Activated T-helper 9 cell treated with anti-CD3 and anti-CD28 coated beads, Interleukin-2, amount 50 U/mL, for 16 hours (primary cell): ENCODE results near the gene DPH5.
"Not testable (repeated sequence)": the region's sequence is repeated elsewhere in the genome, so short reads cannot be mapped to it uniquely, and the experiment has no call there.

Source experiments
- DNase-seq: peaks from one replicate; pipeline ENCODE4 v3.0.0-alpha.2; 2020; ENCODE audit warnings: low read depth

The DPH5 gene

DNA sequence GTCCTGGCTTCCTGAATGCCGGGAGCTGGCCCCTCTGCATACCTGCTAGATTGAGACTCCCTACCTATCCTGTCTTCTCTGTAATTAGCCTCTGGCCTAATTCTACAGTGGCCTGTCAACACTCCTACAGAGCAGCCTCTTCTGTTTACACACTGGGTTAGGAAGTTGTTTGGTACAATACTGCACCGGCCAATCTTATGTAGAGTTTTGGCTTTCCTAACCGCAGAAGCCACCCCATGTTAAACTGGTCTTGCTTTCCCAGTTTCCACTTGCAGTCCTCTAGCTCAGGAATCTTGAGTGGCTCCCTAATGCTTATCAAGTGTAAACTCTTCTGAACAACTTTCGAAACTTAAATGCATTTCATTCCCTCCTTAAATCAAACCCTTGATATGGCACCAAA is 42.8 kb downstream of the DPH5 start:
- DNase-seq: no peak

GRCh38 chr1:100979631-100980030 is 46.0 kb downstream of the DPH5 start:
- no peak for DNase-seq

DNA sequence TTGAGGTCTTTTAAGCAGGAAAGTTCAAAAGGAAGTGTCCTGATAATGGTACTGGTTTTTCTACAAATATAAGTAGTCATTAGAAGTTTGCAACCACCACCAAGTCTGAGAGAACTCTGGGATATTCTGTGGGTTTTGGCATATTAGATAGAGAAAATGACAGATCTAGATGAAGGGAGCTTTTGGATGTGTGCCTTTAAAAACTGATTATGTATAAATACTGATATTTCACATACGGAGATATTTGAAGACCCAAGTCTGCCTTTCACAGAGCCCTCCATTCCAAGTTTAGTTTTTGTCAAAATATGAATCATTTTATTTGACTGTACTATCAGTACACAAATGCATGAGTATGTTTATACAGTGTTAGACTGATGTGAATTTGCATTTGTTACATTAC is 48.6 kb downstream of the DPH5 start:
- no peak for DNase-seq

GRCh38 chr1:100972185-100972584 is 53.4 kb downstream of the DPH5 start:
- DNase-seq: no peak

DNA sequence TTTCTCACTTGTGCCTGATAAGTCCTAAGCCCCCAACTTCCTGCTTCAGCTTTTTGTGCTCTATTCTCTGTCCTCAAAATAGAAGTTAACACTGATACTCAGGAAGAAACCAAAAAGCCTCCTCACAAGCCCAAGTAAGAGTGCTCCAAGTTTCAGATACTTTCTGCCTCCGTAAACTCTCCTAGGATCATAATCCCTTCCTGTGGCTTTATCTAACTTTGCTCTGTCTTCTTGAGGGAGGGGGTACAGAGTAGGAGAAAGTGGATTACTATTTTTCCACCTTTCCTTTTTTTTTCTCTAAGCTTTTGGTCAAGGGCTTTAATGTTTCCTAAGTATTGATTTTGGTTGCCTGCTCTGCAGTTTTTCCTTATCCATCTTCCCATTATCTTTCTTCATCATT is 54.6 kb downstream of the DPH5 start:
- no peak for DNase-seq

- no peak for DNase-seq
Measured at GRCh38 chr1:100969327-100969726, 56.3 kb downstream of the DPH5 start.

DNA sequence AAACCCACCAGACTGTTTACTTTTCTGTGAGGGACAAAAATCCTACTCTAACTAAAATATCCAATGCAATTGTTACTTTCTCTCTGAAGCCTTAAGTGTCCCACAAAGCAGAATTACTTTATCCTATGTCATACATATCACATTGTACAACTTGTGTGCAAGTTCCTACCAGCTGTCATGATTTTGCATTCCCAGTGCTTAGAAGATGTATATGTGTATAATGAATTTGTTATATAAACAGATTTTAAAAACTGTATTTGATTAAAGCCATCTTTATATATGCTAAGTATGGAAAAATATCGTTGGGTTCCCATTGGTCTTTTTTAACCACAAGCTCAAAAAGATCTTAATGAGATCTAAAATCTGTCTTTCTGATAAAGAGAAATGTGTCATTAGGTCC is 57.0 kb downstream of the DPH5 start:
- DNase-seq: no peak

GRCh38 chr1:100960098-100960497 is 65.5 kb downstream of the DPH5 start:
- DNase-seq: no peak

GRCh38 chr1:100959502-100960060 is 66.0 kb downstream of the DPH5 start:
- no peak for DNase-seq

DNA sequence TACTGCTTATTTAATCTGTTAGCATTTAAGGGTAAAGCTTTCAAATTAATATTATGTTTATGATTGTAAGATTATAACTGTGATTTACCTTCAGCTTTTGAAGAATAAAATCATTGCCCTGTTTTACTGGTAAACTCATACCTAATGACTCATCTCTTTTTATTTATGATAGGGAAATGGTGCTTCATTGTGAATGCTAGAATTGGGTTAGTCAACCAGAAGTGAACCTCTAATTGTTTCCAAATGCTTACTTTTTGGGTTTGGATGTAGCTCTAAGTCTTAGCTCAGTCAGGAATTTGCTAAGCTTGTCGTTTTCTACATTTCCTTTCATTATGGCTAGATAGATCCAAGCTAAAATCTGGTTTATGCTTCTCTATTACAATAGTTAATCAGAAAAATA is 70.3 kb downstream of the DPH5 start:
- DNase-seq: no peak

GRCh38 chr1:100953960-100954730 is 71.4 kb downstream of the DPH5 start:
- DNase-seq: no peak

- not testable (repeated sequence) for DNase-seq
Measured at GRCh38 chr1:100952970-100953369, 72.6 kb downstream of the DPH5 start.

DNA sequence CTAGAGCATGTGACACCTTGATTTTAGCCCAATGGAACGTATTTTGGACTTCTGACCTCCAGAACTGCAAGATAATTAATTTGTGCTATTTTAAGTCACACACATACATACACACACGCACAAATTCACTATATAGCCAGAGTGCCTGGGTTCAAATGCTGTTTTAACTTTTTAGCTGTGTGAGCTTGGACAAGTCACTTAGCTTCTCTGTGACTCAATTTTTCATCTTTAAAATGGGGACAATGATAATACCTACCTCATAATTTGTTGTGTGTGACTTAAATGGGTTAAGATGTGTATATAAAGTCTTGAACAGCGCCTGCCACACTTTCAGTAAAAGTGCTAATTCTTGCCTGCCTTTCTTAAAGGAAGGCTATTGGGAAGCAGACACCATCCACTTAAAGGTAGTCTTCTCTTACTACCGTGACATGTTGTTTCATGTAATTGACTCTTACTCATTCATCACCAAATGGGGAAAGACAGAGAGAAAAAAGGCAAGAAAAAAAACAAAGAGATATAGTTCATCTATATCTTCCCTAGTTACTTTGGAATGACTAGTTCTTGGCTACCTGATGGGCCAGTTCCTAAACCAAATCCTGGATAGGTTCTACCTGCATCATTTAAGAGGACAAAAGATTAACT is 73.4 kb downstream of the DPH5 start:
- DNase-seq: no peak

GRCh38 chr1:100950781-100951180 is 74.8 kb downstream of the DPH5 start:
- DNase-seq: no peak

GRCh38 chr1:100950337-100950736 is 75.2 kb downstream of the DPH5 start:
- no peak for DNase-seq

DNA sequence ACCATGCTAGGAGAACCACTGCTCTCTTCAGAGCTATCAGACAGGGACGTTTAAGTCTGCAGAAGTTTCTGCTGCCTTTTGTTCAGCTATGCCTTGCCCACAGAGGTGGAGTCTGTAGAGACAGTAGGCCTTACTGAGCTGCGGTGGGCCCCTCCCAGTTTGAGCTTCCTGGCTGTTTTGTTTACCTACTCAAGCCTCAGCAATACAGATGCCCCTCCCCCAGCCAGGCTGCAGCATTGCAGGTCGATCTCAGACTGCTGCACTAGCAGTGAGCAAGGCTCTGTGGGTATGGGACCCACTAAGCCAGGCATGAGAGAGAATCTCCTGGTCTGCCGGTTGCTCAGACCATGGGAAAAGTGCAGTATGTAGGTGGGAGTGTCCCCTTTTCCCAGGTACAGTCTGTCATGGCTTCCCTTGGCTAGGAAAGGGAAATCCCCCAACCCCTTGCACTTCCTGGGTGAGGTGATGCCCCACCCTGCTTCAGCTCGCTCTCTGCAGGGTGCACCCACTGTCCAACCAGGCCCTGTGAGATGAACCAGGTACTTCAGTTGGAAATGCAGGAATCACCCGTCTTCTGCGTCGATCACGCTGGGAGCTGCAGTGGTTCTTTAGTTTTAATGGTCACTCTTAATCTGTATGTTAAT is 75.9 kb downstream of the DPH5 start:
- peak; percentile 9 for DNase-seq

- not testable (repeated sequence) for DNase-seq
Measured at GRCh38 chr1:100948721-100949405, 76.7 kb downstream of the DPH5 start.

- not testable (repeated sequence) for DNase-seq
Measured at GRCh38 chr1:100947816-100948215, 77.8 kb downstream of the DPH5 start.

DNA sequence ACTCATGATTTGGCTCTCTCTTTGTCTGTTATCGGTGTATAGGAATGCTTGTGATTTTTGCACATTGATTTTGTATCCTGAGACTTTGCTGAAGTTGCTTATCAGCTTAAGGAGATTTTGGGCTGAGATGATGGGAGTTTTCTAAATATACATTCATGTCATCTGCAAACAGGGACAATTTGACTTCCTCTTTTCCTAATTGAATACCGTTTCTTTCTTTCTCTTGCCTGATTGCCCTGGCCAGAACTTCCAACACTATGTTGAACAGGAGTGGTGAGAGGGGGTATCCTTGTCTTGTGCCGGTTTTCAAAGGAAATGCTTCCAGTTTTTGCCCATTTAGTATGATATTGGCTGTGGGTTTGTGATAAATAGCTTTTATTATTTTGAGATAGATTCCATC is 79.5 kb downstream of the DPH5 start:
- not testable (repeated sequence) for DNase-seq

DNA sequence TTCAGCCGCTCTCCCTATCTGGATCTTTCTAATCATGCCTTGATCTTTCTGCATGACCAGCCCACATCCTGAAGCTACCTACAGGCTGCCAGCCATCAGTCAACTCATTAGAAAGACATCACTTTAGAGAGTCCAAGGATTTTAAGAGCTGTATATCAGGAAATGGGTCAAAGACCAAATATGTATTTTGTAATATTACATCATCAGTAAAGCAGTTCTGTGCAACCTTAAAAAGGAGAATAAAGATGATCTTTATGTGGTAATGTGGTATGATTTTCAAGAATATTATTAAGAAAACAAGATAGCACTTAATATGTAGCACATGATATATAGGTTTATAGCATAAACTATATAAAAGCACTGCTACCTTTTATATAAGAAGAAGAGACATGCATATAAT is 82.1 kb downstream of the DPH5 start:
- no peak for DNase-seq

- DNase-seq: no peak
Measured at GRCh38 chr1:100942304-100943046, 83.1 kb downstream of the DPH5 start.
